K562 (cell line): ENCODE results near the gene CREB5.

Source experiments
- CREM ChIP-seq: IDR thresholded peaks from 2 replicates; pipeline ENCODE4 v1.6.1; 2014; ENCODE audit warnings: antibody characterized with exemption, low read depth
- DIDO1 ChIP-seq: fragments of 450-650 bp; IDR thresholded peaks from 2 replicates; pipeline ENCODE4 v1.6.1; 2016; ENCODE audit warnings: low read depth, missing biosample characterization, missing genetic modification characterization
- NONO ChIP-seq, 2 experiments: fragments of 200-400 bp in 1 of 2; fragments of 450-650 bp in 1 of 2; formaldehyde crosslinking in 1 of 2; IDR thresholded peaks; 2 replicates each; pipeline ENCODE4 v1.6.1; 2017; ENCODE audit warnings: low read depth in 2 of 2, mild to moderate bottlenecking in 2 of 2, moderate library complexity in 2 of 2, low read length in 1 of 2
- SP1 ChIP-seq: sonication (generic); formaldehyde crosslinking; IDR thresholded peaks from 2 replicates; pipeline ENCODE4 v1.8.1; 2022; ENCODE audit warnings: mild to moderate bottlenecking, missing genetic modification reagents
- ZNF274 ChIP-seq: IDR thresholded peaks from 2 replicates; pipeline ENCODE4 v1.6.1; 2011; ENCODE audit warnings: low read depth, mild to moderate bottlenecking, low read length, moderate library complexity, borderline replicate concordance
- ZNF431 ChIP-seq: sonication (generic); formaldehyde crosslinking; IDR thresholded peaks from 2 replicates; pipeline ENCODE4 v1.8.0; 2022; ENCODE audit warnings: mild to moderate bottlenecking, missing genetic modification reagents
- TF ChIP-seq, protein P1 (sequence below): fragments of 150-350 bp; IDR thresholded peaks from 2 replicates; pipeline ENCODE4 v1.6.1; 2014; ENCODE audit warnings: low read depth, mild to moderate bottlenecking, low read length, borderline replicate concordance

DNA sequence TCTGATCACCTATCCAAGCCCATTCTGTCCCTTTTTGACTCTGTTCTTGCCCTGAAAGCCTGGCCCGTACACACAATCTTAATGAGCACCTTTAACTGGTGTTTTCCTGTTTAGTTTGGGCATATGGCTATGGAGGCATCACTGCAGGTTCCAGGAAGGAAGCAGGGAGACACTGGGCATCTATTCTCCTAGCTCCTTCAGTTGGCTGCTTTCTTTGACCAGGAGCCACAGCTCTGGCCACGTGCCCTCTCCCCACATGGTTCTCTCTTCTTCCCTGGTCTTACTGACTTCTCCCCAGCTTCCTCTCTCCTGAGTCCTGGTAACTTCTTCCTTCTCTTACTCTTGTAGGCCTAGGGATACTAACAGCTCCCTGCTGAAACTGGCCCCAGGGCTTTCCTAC is 144.4 kb downstream of the CREB5 start:
- TF ChIP-seq SP1 (CRISPR knock-in tag) (no peak), ZNF431 (CRISPR knock-in tag) (no peak), CREM (no peak), NONO (IDR thresholded peaks at IDR 0.05; ENCODE audit: low read depth in 2 of 2, low read length in 1 of 2) (no peak), DIDO1 (tag) (no peak), ZNF274 (no peak)
- TF ChIP-seq, protein P1, sequence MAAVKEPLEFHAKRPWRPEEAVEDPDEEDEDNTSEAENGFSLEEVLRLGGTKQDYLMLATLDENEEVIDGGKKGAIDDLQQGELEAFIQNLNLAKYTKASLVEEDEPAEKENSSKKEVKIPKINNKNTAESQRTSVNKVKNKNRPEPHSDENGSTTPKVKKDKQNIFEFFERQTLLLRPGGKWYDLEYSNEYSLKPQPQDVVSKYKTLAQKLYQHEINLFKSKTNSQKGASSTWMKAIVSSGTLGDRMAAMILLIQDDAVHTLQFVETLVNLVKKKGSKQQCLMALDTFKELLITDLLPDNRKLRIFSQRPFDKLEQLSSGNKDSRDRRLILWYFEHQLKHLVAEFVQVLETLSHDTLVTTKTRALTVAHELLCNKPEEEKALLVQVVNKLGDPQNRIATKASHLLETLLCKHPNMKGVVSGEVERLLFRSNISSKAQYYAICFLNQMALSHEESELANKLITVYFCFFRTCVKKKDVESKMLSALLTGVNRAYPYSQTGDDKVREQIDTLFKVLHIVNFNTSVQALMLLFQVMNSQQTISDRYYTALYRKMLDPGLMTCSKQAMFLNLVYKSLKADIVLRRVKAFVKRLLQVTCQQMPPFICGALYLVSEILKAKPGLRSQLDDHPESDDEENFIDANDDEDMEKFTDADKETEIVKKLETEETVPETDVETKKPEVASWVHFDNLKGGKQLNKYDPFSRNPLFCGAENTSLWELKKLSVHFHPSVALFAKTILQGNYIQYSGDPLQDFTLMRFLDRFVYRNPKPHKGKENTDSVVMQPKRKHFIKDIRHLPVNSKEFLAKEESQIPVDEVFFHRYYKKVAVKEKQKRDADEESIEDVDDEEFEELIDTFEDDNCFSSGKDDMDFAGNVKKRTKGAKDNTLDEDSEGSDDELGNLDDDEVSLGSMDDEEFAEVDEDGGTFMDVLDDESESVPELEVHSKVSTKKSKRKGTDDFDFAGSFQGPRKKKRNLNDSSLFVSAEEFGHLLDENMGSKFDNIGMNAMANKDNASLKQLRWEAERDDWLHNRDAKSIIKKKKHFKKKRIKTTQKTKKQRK, result no peak
